ENCODE data around the gene FNBP1.

The FNBP1 gene

GRCh38 chr9:129964901-129965734, 77.9 kb downstream of the FNBP1 start:
- H3K4me3 ChIP-seq (ENCODE audit: low read depth, low read length) = no peak overlapping the region
- no peak for DNase-seq (ENCODE audit: low read depth)
- TF ChIP-seq CTCF (IDR thresholded peaks at IDR 0.05; ENCODE audit: low read depth, low read length, missing control alignments) = no peak

GRCh38 chr9:129962889-129963703, 79.9 kb downstream of the FNBP1 start:
- H3K4me3 ChIP-seq (ENCODE audit: low read depth, low read length) = peak overlapping the region; percentile 41
- TF ChIP-seq CTCF (IDR thresholded peaks at IDR 0.05; ENCODE audit: low read depth, low read length, missing control alignments) = no peak
- peak; percentile 68 for DNase-seq (ENCODE audit: low read depth)

GRCh38 chr9:129962451-129962864, 80.5 kb downstream of the FNBP1 start:
- DNase-seq (ENCODE audit: low read depth) = no peak
- no peak for TF ChIP-seq CTCF (IDR thresholded peaks at IDR 0.05; ENCODE audit: low read depth, low read length, missing control alignments)
- peak overlapping the region; percentile 41 for H3K4me3 ChIP-seq (ENCODE audit: low read depth, low read length)

- DNase-seq (ENCODE audit: low read depth) = no peak
- no peak for TF ChIP-seq CTCF (IDR thresholded peaks at IDR 0.05; ENCODE audit: low read depth, low read length, missing control alignments)
- no peak overlapping the region for H3K4me3 ChIP-seq (ENCODE audit: low read depth, low read length)
These were observed 84.2 kb downstream of the FNBP1 start for GRCh38 chr9:129958796-129959195.

- no peak for TF ChIP-seq CTCF (IDR thresholded peaks at IDR 0.05; ENCODE audit: low read depth, low read length, missing control alignments)
- no peak for DNase-seq (ENCODE audit: low read depth)
- H3K4me3 ChIP-seq (ENCODE audit: low read depth, low read length) = no peak overlapping the region
These were observed 88.0 kb downstream of the FNBP1 start for GRCh38 chr9:129954868-129955550.

DNA sequence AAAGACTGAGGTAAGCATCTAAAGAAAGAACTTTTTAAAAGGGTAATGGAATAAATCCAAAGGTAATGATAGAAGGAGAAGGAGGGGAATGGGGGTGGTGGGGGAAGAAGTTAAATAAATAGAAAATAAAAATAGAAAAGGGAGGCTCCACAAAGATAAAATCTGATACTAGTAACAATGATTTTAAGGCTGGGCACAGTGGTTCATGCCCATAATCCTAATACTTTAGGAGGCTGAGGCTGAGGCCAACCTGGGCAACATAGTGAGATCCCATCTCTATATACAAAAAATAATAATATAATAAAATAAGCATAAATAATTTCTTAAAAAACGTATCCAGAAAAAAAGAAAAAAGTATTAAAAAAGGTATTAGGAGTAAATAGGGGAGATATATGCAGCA, 89.3 kb downstream of the FNBP1 start:
- no peak overlapping the region for H3K4me3 ChIP-seq (ENCODE audit: low read depth, low read length)
- no peak for DNase-seq (ENCODE audit: low read depth)
- TF ChIP-seq CTCF (IDR thresholded peaks at IDR 0.05; ENCODE audit: low read depth, low read length, missing control alignments) = no peak

Data from GM12864 (cell line).